IPS-15b (cell line): ENCODE measurements around the gene IFITM5.

Source experiments
- H3K27me3 ChIP-seq: one replicate; pipeline ENCODE4 v1.6.1; 2013; ENCODE audit warnings: low read length; ENCODE audit not compliant: control insufficient read depth, insufficient read depth
- H3K36me3 ChIP-seq: one replicate; pipeline ENCODE4 v1.6.1; 2013; ENCODE audit warnings: low read length; ENCODE audit not compliant: control insufficient read depth, insufficient read depth
- H3K4me1 ChIP-seq: one replicate; pipeline ENCODE4 v1.6.1; 2013; ENCODE audit warnings: mild to moderate bottlenecking, low read length; ENCODE audit not compliant: control insufficient read depth, insufficient read depth
- H3K4me3 ChIP-seq: one replicate; pipeline ENCODE4 v1.5.1; 2013; ENCODE audit warnings: low read depth, low read length
- H3K9ac ChIP-seq: one replicate; pipeline ENCODE4 v1.6.1; 2013; ENCODE audit warnings: low read depth, mild to moderate bottlenecking, low read length
- H3K9me3 ChIP-seq: one replicate; pipeline ENCODE4 v1.6.1; 2013; ENCODE audit warnings: mild to moderate bottlenecking, low read length; ENCODE audit not compliant: control insufficient read depth, insufficient read depth

The IFITM5 gene

GRCh38 chr11:295351-296170 lies 3.8 kb downstream of the IFITM5 start:
- H3K4me3 ChIP-seq: no peak overlapping the region
- H3K27me3 ChIP-seq: no peaks in the 10 kb centered on the region
- H3K9me3 ChIP-seq: no peaks in the 10 kb centered on the region
- peaks cover 11% of the 10 kb centered on the region for H3K4me1 ChIP-seq
- H3K9ac ChIP-seq: no peak overlapping the region
- H3K36me3 ChIP-seq: peaks cover 50% of the 10 kb centered on the region

GRCh38 chr11:294780-295179 lies 4.5 kb downstream of the IFITM5 start:
- H3K27me3 ChIP-seq: no peaks in the 10 kb centered on the region
- H3K9ac ChIP-seq: no peak overlapping the region
- no peaks in the 10 kb centered on the region for H3K9me3 ChIP-seq
- no peak overlapping the region for H3K4me3 ChIP-seq
- H3K36me3 ChIP-seq: peaks cover 52% of the 10 kb centered on the region
- H3K4me1 ChIP-seq: peaks cover 5% of the 10 kb centered on the region

GRCh38 chr11:293852-294661 lies 5.3 kb downstream of the IFITM5 start:
- Histone ChIP-seq H3K36me3 (peaks cover 52% of the 10 kb centered on the region), H3K4me3 (no peak overlapping the region), H3K9ac (no peak overlapping the region)

GRCh38 chr11:293271-293851 lies 6.0 kb downstream of the IFITM5 start:
- Histone ChIP-seq H3K27me3 (peaks cover 2% of the 10 kb centered on the region), H3K9ac (no peak overlapping the region), H3K4me3 (no peak overlapping the region), H3K9me3 (no peaks in the 10 kb centered on the region), H3K36me3 (peaks cover 52% of the 10 kb centered on the region), H3K4me1 (peaks cover 5% of the 10 kb centered on the region)

More at GRCh38 chr11:293852-294661, 5.3 kb downstream of the IFITM5 start:
- no peaks in the 10 kb centered on the region for H3K27me3 ChIP-seq
- H3K9me3 ChIP-seq: no peaks in the 10 kb centered on the region
- peaks cover 5% of the 10 kb centered on the region for H3K4me1 ChIP-seq

- no peak overlapping the region for H3K4me3 ChIP-seq
- H3K9me3 ChIP-seq: no peaks in the 10 kb centered on the region
- peaks cover 52% of the 10 kb centered on the region for H3K36me3 ChIP-seq
- peaks cover 5% of the 10 kb centered on the region for H3K4me1 ChIP-seq
- peaks cover 11% of the 10 kb centered on the region for H3K27me3 ChIP-seq
- no peak overlapping the region for H3K9ac ChIP-seq
Observed at GRCh38 chr11:292211-293121, 6.9 kb downstream of the IFITM5 start.

- Histone ChIP-seq H3K27me3 (peaks cover 16% of the 10 kb centered on the region), H3K36me3 (peaks cover 52% of the 10 kb centered on the region), H3K9ac (peak overlapping the region; percentile 73), H3K9me3 (no peaks in the 10 kb centered on the region), H3K4me1 (peaks cover 5% of the 10 kb centered on the region), H3K4me3 (no peak overlapping the region)
Observed at GRCh38 chr11:291281-292210, 7.8 kb downstream of the IFITM5 start.

GRCh38 chr11:290621-291231 lies 8.6 kb downstream of the IFITM5 start:
- H3K9ac ChIP-seq: peak overlapping the region; percentile 73
- peaks cover 48% of the 10 kb centered on the region for H3K36me3 ChIP-seq
- H3K4me1 ChIP-seq: peaks cover 5% of the 10 kb centered on the region
- no peaks in the 10 kb centered on the region for H3K9me3 ChIP-seq
- no peak overlapping the region for H3K4me3 ChIP-seq
- peaks cover 16% of the 10 kb centered on the region for H3K27me3 ChIP-seq

- Histone ChIP-seq H3K27me3 (peaks cover 16% of the 10 kb centered on the region), H3K4me3 (peak overlapping the region; percentile 32), H3K9ac (no peak overlapping the region), H3K9me3 (no peaks in the 10 kb centered on the region), H3K36me3 (peaks cover 41% of the 10 kb centered on the region), H3K4me1 (peaks cover 5% of the 10 kb centered on the region)
Observed at GRCh38 chr11:289712-290620, 9.4 kb downstream of the IFITM5 start.

GRCh38 chr11:289398-289711 lies 10.0 kb downstream of the IFITM5 start:
- H3K4me1 ChIP-seq: peaks cover 5% of the 10 kb centered on the region
- H3K36me3 ChIP-seq: peaks cover 36% of the 10 kb centered on the region
- H3K9me3 ChIP-seq: no peaks in the 10 kb centered on the region
- H3K4me3 ChIP-seq: peak overlapping the region; percentile 32
- H3K9ac ChIP-seq: no peak overlapping the region
- peaks cover 16% of the 10 kb centered on the region for H3K27me3 ChIP-seq
